ENCODE data around the gene ESPNL.

DNA sequence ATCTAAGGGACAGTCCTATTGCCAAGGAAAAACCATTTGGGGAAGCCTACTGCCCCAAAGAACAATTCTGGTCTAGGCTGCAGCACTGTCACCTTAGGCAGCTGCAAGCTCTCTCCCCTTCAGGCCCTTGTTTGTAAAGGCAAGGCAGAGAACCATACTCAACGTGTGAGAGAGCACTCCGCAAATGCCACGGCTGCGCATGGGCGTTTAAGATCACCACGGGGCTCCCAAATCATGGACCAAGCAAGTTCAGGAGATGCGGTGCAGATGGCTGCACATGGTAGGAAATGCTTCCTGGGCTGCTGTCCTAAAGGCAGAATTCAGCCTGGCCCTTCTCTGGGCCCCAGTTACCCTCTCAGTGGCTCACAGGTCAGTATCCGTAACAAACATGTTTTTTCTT, 74.2 kb downstream of the ESPNL start:
- TF ChIP-seq, protein P1, sequence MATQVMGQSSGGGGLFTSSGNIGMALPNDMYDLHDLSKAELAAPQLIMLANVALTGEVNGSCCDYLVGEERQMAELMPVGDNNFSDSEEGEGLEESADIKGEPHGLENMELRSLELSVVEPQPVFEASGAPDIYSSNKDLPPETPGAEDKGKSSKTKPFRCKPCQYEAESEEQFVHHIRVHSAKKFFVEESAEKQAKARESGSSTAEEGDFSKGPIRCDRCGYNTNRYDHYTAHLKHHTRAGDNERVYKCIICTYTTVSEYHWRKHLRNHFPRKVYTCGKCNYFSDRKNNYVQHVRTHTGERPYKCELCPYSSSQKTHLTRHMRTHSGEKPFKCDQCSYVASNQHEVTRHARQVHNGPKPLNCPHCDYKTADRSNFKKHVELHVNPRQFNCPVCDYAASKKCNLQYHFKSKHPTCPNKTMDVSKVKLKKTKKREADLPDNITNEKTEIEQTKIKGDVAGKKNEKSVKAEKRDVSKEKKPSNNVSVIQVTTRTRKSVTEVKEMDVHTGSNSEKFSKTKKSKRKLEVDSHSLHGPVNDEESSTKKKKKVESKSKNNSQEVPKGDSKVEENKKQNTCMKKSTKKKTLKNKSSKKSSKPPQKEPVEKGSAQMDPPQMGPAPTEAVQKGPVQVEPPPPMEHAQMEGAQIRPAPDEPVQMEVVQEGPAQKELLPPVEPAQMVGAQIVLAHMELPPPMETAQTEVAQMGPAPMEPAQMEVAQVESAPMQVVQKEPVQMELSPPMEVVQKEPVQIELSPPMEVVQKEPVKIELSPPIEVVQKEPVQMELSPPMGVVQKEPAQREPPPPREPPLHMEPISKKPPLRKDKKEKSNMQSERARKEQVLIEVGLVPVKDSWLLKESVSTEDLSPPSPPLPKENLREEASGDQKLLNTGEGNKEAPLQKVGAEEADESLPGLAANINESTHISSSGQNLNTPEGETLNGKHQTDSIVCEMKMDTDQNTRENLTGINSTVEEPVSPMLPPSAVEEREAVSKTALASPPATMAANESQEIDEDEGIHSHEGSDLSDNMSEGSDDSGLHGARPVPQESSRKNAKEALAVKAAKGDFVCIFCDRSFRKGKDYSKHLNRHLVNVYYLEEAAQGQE (IDR thresholded peaks at IDR 0.05), result no peak
- TF ChIP-seq, protein P2, sequence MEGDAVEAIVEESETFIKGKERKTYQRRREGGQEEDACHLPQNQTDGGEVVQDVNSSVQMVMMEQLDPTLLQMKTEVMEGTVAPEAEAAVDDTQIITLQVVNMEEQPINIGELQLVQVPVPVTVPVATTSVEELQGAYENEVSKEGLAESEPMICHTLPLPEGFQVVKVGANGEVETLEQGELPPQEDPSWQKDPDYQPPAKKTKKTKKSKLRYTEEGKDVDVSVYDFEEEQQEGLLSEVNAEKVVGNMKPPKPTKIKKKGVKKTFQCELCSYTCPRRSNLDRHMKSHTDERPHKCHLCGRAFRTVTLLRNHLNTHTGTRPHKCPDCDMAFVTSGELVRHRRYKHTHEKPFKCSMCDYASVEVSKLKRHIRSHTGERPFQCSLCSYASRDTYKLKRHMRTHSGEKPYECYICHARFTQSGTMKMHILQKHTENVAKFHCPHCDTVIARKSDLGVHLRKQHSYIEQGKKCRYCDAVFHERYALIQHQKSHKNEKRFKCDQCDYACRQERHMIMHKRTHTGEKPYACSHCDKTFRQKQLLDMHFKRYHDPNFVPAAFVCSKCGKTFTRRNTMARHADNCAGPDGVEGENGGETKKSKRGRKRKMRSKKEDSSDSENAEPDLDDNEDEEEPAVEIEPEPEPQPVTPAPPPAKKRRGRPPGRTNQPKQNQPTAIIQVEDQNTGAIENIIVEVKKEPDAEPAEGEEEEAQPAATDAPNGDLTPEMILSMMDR (IDR thresholded peaks at IDR 0.05; ENCODE audit: low read depth, low read length, missing input control), result no peak
- TF ChIP-seq SP1 (IDR thresholded peaks at IDR 0.05) (no peak), GABPA (IDR thresholded peaks at IDR 0.05 in 1 of 2, conservative IDR thresholded peaks at IDR 0.05 in 1 of 2) (no peak), YY1 (IDR thresholded peaks at IDR 0.05) (no peak), TAF1 (conservative IDR thresholded peaks at IDR 0.05) (no peak), JUND (IDR thresholded peaks at IDR 0.05) (no peak), RAD21 (IDR thresholded peaks at IDR 0.05) (no peak), EGR1 (IDR thresholded peaks at IDR 0.05; ENCODE audit: low read depth in 2 of 2) (no peak), FOXA1 (IDR thresholded peaks at IDR 0.05) (no peak)
- TF ChIP-seq, protein P3, sequence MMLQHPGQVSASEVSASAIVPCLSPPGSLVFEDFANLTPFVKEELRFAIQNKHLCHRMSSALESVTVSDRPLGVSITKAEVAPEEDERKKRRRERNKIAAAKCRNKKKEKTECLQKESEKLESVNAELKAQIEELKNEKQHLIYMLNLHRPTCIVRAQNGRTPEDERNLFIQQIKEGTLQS (IDR thresholded peaks at IDR 0.05), result no peak
- TF ChIP-seq, protein P4, sequence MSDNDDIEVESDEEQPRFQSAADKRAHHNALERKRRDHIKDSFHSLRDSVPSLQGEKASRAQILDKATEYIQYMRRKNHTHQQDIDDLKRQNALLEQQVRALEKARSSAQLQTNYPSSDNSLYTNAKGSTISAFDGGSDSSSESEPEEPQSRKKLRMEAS (IDR thresholded peaks at IDR 0.05), result no peak
